ENCODE results near the gene TRAPPC12. TPM values are rescaled to one million over a fixed set of nuclear protein-coding genes. Genes with fewer than 3 reads are reported as not detected.

Gene TRAPPC12
- total and polyA plus RNA-seq, 7 experiments from 2014 or later: 29.8 to 160 (median 104) TPM

DNA sequence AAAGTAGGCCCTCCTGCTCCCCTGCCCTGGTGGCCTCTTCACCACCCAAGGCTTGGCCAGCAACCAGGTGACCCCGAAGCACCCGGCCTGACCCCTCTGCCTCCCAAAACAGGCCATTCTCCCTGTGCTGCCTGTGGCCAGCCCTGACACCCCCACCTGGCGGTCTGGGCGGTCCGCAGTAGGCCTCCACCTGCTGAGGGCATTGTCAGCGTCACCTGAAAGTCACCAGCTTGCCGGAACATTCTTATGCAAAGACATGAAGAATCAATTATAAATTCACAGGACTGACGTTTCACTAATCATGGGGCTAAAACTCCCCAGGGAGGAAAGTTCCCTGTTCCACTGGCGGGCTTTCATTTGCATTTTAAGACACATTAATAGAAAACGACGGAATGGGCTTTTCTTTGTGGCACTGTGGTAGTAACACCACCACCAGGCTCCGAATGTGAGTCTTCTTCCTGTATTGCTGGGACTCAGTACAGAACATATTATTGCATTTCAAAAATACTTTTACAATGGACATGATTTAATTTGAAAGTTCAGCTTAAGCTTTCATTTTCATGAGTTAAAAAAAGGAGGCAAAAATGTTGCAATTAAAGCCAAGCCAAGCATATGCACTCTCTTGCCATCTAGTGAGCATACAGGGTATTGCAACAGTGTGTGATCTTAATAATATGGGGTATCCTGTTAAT, 82.5 kb downstream of the TRAPPC12 start:
- Histone ChIP-seq H3K4me1 (ENCODE audit: control insufficient read depth in 2 of 2, insufficient read depth in 2 of 2, low read length in 2 of 2) (peaks cover 0 to 5% of the 10 kb centered on the region in 2 donors), H3K36me3 (ENCODE audit: control insufficient read depth in 2 of 3, insufficient read depth in 3 of 3, low read length in 3 of 3) (peaks cover 0 to 78% (median under 1%) of the 10 kb centered on the region in 3 experiments), H3K9me3 (ENCODE audit: control insufficient read depth in 2 of 3, low read length in 3 of 3) (no peaks in the 10 kb centered on the region), H3K27ac (ENCODE audit: low read depth, low read length) (peak overlapping the region; percentile 49), H3K27me3 (ENCODE audit: control insufficient read depth in 2 of 2, insufficient read depth in 2 of 2, low read length in 2 of 2) (no peaks in the 10 kb centered on the region), H3K4me3 (ENCODE audit: low read length) (no peak overlapping the region)
- Mint-ChIP-seq H3K27ac (peak overlapping the region in 8 of 9 donors; percentile 38 to 89 (median 77)), H3K27me3 (no peaks in the 10 kb centered on the region), H3K9me3 (no peaks in the 10 kb centered on the region), H3K36me3 (peaks cover 1 to 34% (median 5%) of the 10 kb centered on the region in 5 donors), H3K4me3 (peak overlapping the region in 7 of 10 donors; percentile 39 to 75 (median 51)), H3K4me1 (peaks cover 4 to 25% (median 14%) of the 10 kb centered on the region in 7 donors)
- DNase-seq: peak in 6 of 9 donors; percentile 27 to 64 (median 52)
- ChIA-PET POLR2A (interaction anchor here (0.9 kb wide), 1 partner anchor 112 kb away, joined by 3 read pairs; no protein-coding TSS in a partner anchor), CTCF (interaction anchor here (0.6 to 3.6 kb wide), 3 partner anchors 39 to 190 kb away, joined by 3 to 13 read pairs (median 5); no protein-coding TSS in a partner anchor)
- intact Hi-C loops (cut with micrococcal nuclease): loop anchor here (1.0 to 2.0 kb wide), 5 partner anchors 37 to 189 kb away; partner anchors contain the start of gene ADI1 (in 1 of the 2)
- peak; percentile 80 for ATAC-seq

DNA sequence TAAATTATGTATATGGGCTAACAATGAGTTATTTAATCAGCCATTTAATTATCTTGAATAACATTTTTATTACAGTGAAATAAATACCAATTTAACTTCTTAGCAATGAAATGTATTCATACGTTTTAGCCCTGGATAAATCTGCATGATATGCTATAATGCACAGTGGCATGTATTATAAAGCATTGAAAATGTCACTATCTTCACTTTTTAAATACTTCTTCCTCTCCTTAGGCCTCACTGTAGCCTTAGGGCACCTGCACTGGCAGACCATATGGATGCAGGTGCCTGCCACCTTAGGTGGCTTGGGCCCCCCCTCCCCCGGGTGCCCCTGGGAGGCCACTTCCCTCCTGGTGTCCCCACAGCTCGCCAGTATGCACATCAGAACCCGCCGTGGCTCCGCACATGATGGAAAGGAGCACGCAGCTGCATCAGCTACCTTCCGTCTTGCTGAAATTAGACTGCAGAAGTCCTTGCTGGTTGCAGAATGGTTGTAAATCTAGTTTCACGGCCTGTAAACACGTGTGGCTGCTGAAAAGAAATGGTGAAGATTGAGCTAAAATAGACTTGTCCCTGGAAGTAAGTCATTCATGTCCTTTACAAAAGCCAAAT, 83.1 kb downstream of the TRAPPC12 start:
- ATAC-seq (no peak), DNase-seq (no peak)
- H3K36me3 Mint-ChIP-seq: peaks cover 0 to 37% (median 7%) of the 10 kb centered on the region in 5 donors
- no peak overlapping the region for H3K27ac ChIP-seq (ENCODE audit: low read depth, low read length)
- intact Hi-C loops (cut with micrococcal nuclease): loop anchor here (1.0 to 2.0 kb wide), 5 partner anchors 38 to 189 kb away; partner anchors contain the start of gene ADI1 (in 1 of the 2)
- no peaks in the 10 kb centered on the region for H3K9me3 Mint-ChIP-seq
- peaks cover 0 to 5% of the 10 kb centered on the region in 2 donors for H3K4me1 ChIP-seq (ENCODE audit: control insufficient read depth in 2 of 2, insufficient read depth in 2 of 2, low read length in 2 of 2)
- CTCF ChIA-PET: interaction anchor here (1.7 to 3.6 kb wide), 3 partner anchors 11 to 189 kb away, joined by 5 to 13 read pairs (median 7); no protein-coding TSS in a partner anchor
- H3K9me3 ChIP-seq (ENCODE audit: control insufficient read depth in 2 of 3, low read length in 3 of 3): no peaks in the 10 kb centered on the region
- H3K4me1 Mint-ChIP-seq: peaks cover 4 to 25% (median 14%) of the 10 kb centered on the region in 7 donors
- no peaks in the 10 kb centered on the region for H3K27me3 Mint-ChIP-seq
- no peaks in the 10 kb centered on the region for H3K27me3 ChIP-seq (ENCODE audit: control insufficient read depth in 2 of 2, insufficient read depth in 2 of 2, low read length in 2 of 2)
- POLR2A ChIA-PET: interaction anchor here (0.9 kb wide), 1 partner anchor 112 kb away, joined by 3 read pairs; no protein-coding TSS in a partner anchor
- H3K4me3 ChIP-seq (ENCODE audit: low read length): no peak overlapping the region
- peak overlapping the region in 2 of 9 donors; percentile 41 to 82 for H3K27ac Mint-ChIP-seq
- H3K36me3 ChIP-seq (ENCODE audit: control insufficient read depth in 2 of 3, insufficient read depth in 3 of 3, low read length in 3 of 3): peaks cover 0 to 82% (median 7%) of the 10 kb centered on the region in 3 experiments
- H3K4me3 Mint-ChIP-seq: peak overlapping the region in 2 of 10 donors; percentile 69 to 75

DNA sequence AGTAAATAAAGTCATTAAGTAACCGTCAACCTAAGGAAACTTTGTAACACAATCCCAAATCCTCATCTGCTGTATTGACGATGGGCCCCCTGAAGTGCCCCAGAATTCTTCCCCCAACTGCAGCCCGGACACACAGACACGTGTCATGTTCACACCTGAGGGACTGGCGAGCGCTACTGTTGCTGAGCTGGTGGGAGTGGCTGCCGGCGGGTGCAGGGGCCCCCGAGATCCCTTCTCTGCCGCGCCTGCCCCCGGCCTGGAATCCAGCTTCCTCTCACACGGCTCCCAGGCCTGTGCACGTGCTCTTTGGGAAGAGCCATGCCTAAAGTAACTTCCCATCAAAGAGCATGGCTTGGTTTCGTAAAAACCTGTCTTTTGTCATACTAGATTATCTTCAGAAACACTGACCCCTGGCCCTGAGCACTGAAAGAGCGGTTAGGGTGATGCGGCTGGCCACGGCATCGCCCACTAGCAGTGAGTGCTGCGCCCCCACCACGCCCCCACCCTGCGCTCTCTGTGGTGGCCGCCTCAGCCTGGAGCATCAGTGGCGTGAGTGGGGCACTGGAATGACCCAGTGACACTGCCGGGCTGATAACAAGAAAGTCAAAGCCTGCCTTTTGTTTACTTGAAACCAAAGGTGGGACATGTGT, 83.8 kb downstream of the TRAPPC12 start:
- Histone ChIP-seq H3K27ac (ENCODE audit: low read depth, low read length) (no peak overlapping the region), H3K4me1 (ENCODE audit: control insufficient read depth in 2 of 2, insufficient read depth in 2 of 2, low read length in 2 of 2) (peaks cover 0 to 5% of the 10 kb centered on the region in 2 donors), H3K4me3 (ENCODE audit: low read length) (no peak overlapping the region), H3K36me3 (ENCODE audit: control insufficient read depth in 2 of 3, insufficient read depth in 3 of 3, low read length in 3 of 3) (peaks cover 0 to 82% (median 11%) of the 10 kb centered on the region in 3 experiments), H3K27me3 (ENCODE audit: control insufficient read depth in 2 of 2, insufficient read depth in 2 of 2, low read length in 2 of 2) (no peaks in the 10 kb centered on the region), H3K9me3 (ENCODE audit: control insufficient read depth in 2 of 3, low read length in 3 of 3) (no peaks in the 10 kb centered on the region)
- Mint-ChIP-seq H3K27me3 (no peaks in the 10 kb centered on the region), H3K9me3 (no peaks in the 10 kb centered on the region), H3K4me1 (peaks cover 4 to 25% (median 14%) of the 10 kb centered on the region in 7 donors), H3K36me3 (peaks cover 0 to 41% (median 13%) of the 10 kb centered on the region in 5 donors), H3K27ac (no peak overlapping the region), H3K4me3 (no peak overlapping the region)
- CTCF ChIA-PET: interaction anchor here (0.6 to 3.6 kb wide), 3 partner anchors 10 to 1344 kb away, joined by 4 to 13 read pairs (median 7); no protein-coding TSS in a partner anchor
- intact Hi-C loops (cut with micrococcal nuclease): loop anchor here (2.0 kb wide), 2 partner anchors 39 to 55 kb away; partner anchors contain the start of gene ADI1 (in 1 of the 2)
- POLR2A ChIA-PET: no interaction called here
- DNase-seq: no peak
- ATAC-seq: no peak

DNA sequence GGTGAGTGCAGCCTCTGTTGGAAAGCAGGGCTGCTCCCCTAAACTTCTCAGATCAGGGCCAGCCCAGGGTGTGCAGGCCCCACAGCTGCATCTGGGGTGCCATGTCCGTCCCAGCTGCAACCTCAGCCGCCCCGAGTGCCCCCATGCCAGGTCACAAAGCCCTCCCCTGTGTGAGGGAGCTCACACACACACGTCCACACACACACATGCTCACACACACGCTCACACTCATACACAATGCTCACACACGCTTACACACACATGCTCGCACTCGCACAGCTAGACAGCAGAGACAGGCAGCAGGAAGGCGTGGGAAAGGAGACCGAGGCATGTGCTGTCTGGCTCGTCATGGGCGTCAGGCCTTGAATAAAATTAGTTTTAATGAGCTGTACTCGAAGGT, 84.5 kb downstream of the TRAPPC12 start:
- Histone ChIP-seq H3K9me3 (ENCODE audit: control insufficient read depth in 2 of 3, low read length in 3 of 3) (no peaks in the 10 kb centered on the region), H3K4me1 (ENCODE audit: control insufficient read depth in 2 of 2, insufficient read depth in 2 of 2, low read length in 2 of 2) (peaks cover 0 to 5% of the 10 kb centered on the region in 2 donors), H3K4me3 (ENCODE audit: low read length) (no peak overlapping the region), H3K27ac (ENCODE audit: low read depth, low read length) (no peak overlapping the region), H3K27me3 (ENCODE audit: control insufficient read depth in 2 of 2, insufficient read depth in 2 of 2, low read length in 2 of 2) (no peaks in the 10 kb centered on the region), H3K36me3 (ENCODE audit: control insufficient read depth in 2 of 3, insufficient read depth in 3 of 3, low read length in 3 of 3) (peaks cover 0 to 82% (median 11%) of the 10 kb centered on the region in 3 experiments)
- POLR2A ChIA-PET: no interaction called here
- Mint-ChIP-seq H3K27ac (no peak overlapping the region), H3K4me3 (peak overlapping the region in 1 of 10 donors; percentile 27), H3K4me1 (peaks cover 4 to 25% (median 14%) of the 10 kb centered on the region in 7 donors), H3K27me3 (no peaks in the 10 kb centered on the region), H3K9me3 (no peaks in the 10 kb centered on the region), H3K36me3 (peaks cover 0 to 44% (median 16%) of the 10 kb centered on the region in 5 donors)
- intact Hi-C loops (cut with micrococcal nuclease): loop anchor here (2.0 kb wide), 2 partner anchors 39 to 55 kb away; partner anchors contain the start of gene ADI1 (in 1 of the 2)
- ATAC-seq: no peak
- CTCF ChIA-PET: interaction anchor here (0.6 to 3.6 kb wide), 4 partner anchors 10 to 1344 kb away, joined by 3 to 13 read pairs (median 6); no protein-coding TSS in a partner anchor
- no peak for DNase-seq

DNA sequence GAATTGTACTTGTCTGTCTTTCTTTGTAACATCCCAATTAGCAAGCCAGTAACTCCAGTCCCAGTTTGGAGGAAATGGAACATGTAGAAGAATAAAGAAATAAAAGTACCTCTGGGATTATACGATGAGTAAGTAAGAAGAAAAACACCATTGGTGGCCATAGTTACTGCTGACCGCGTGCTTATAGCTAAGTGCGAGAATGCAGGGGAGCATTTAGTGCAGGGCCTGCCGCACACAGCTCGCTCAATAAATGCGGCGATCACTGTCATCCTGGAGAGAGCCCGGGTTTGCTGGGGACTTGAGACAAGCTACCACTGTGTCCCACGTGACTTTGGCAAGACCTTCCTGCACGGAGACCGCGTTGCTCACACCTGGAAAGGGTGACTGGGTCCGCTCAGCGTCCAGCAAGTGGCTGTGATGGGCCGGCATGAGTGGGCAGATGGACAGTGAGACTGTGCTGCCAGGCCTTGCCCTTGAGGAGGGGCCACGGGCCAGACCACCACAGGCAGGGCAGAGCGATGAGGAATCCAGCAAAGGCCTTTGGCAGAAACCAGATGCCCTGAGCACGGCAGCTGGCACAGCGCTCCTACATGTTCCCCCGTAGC, 85.0 kb downstream of the TRAPPC12 start:
- ATAC-seq (no peak), DNase-seq (no peak)
- no peak overlapping the region for H3K4me3 Mint-ChIP-seq
- Histone ChIP-seq H3K27ac (ENCODE audit: low read depth, low read length) (no peak overlapping the region), H3K4me3 (ENCODE audit: low read length) (no peak overlapping the region), H3K27me3 (ENCODE audit: control insufficient read depth in 2 of 2, insufficient read depth in 2 of 2, low read length in 2 of 2) (no peaks in the 10 kb centered on the region), H3K36me3 (ENCODE audit: control insufficient read depth in 2 of 3, insufficient read depth in 3 of 3, low read length in 3 of 3) (peaks cover 0 to 84% (median 11%) of the 10 kb centered on the region in 3 experiments), H3K4me1 (ENCODE audit: control insufficient read depth in 2 of 2, insufficient read depth in 2 of 2, low read length in 2 of 2) (peaks cover 0 to 5% of the 10 kb centered on the region in 2 donors), H3K9me3 (ENCODE audit: control insufficient read depth in 2 of 3, low read length in 3 of 3) (no peaks in the 10 kb centered on the region)
- peaks cover 4 to 25% (median 14%) of the 10 kb centered on the region in 7 donors for H3K4me1 Mint-ChIP-seq
- POLR2A ChIA-PET: no interaction called here
- intact Hi-C loops (cut with micrococcal nuclease): no loop called here
- CTCF ChIA-PET: interaction anchor here (0.7 to 3.6 kb wide), 4 partner anchors 9 to 187 kb away, joined by 3 to 13 read pairs (median 6); no protein-coding TSS in a partner anchor
- H3K27ac Mint-ChIP-seq: peak overlapping the region in 1 of 9 donors; percentile 25
- H3K9me3 Mint-ChIP-seq: no peaks in the 10 kb centered on the region
- no peaks in the 10 kb centered on the region for H3K27me3 Mint-ChIP-seq
- peaks cover 0 to 46% (median 16%) of the 10 kb centered on the region in 5 donors for H3K36me3 Mint-ChIP-seq

Measured in naive thymus-derived CD4-positive, alpha-beta T cell (primary cell).